Neural cell (in vitro differentiated cells): ENCODE results near the gene MAP4K4. TPM values are rescaled to one million over a fixed set of nuclear protein-coding genes. Genes with fewer than 3 reads are reported as not detected.

Experiments used
- H2AFZ ChIP-seq: fragments of 200-600, 300-800 bp; sonication (generic), shearing (Covaris generic); 2 replicates; pipeline ENCODE4 v1.6.0; 2014; ENCODE audit warnings: low read depth, mild to moderate bottlenecking, antibody characterized with exemption, low read length, moderate library complexity
- H3F3A ChIP-seq: fragments of 200-600 bp; shearing (Covaris generic); 2 replicates; pipeline ENCODE4 v1.6.1; 2016; ENCODE audit warnings: mild to moderate bottlenecking, moderate library complexity, mixed read lengths, antibody characterized with exemption, low read length; ENCODE audit not compliant: insufficient read depth, poor library complexity, severe bottlenecking
- H3K27ac ChIP-seq: fragments of 200-600, 300-800 bp; sonication (generic), shearing (Covaris generic); 2 replicates; pipeline ENCODE4 v1.5.1; 2014; ENCODE audit warnings: mild to moderate bottlenecking, low read length, moderate library complexity
- H3K27me3 ChIP-seq: fragments of 300-800, 200-600 bp; sonication (generic), shearing (Covaris generic); 2 replicates; pipeline ENCODE4 v1.6.0; 2014; ENCODE audit warnings: mild to moderate bottlenecking, low read depth, low read length, moderate library complexity; ENCODE audit not compliant: insufficient read depth
- H3K36me3 ChIP-seq: fragments of 300-800, 200-600 bp; sonication (generic), shearing (Covaris generic); 2 replicates; pipeline ENCODE4 v1.5.1; 2014; ENCODE audit warnings: mild to moderate bottlenecking, antibody characterized with exemption, low read length, moderate library complexity; ENCODE audit not compliant: insufficient read depth
- H3K4me2 ChIP-seq: fragments of 300-800, 200-600 bp; sonication (generic), shearing (Covaris generic); 2 replicates; pipeline ENCODE4 v1.6.0; 2014; ENCODE audit warnings: mild to moderate bottlenecking, low read length
- H3K4me3 ChIP-seq: fragments of 300-800, 200-600 bp; sonication (generic), shearing (Covaris generic); 2 replicates; pipeline ENCODE4 v1.5.1; 2014; ENCODE audit warnings: mild to moderate bottlenecking, low read length, moderate library complexity
- H3K79me2 ChIP-seq: fragments of 200-600 bp; shearing (Covaris generic); replicated peaks from 2 replicates; pipeline ENCODE4 v1.6.0; 2014; ENCODE audit warnings: mild to moderate bottlenecking, low read length, moderate library complexity; ENCODE audit not compliant: insufficient read depth
- H3K9ac ChIP-seq: fragments of 300-800, 200-600 bp; sonication (generic), shearing (Covaris generic); 2 replicates; pipeline ENCODE4 v1.6.1; 2016; ENCODE audit warnings: mild to moderate bottlenecking, low read length, mixed read lengths
- H3K9me2 ChIP-seq: fragments of 200-600 bp; shearing (Covaris generic); 2 replicates; pipeline ENCODE4 v1.6.1; 2016; ENCODE audit warnings: mild to moderate bottlenecking, low read length, mixed read lengths; ENCODE audit not compliant: insufficient read depth
- H3K9me3 ChIP-seq: fragments of 200-600, 300-800 bp; sonication (generic), shearing (Covaris generic); 2 replicates; pipeline ENCODE4 v1.6.1; 2016; ENCODE audit warnings: mild to moderate bottlenecking, mixed run types, low read length, moderate library complexity, mixed read lengths
- H4K20me1 ChIP-seq: fragments of 200-600 bp; shearing (Covaris generic); 2 replicates; pipeline ENCODE4 v1.6.1; 2016; ENCODE audit warnings: mild to moderate bottlenecking, mixed run types; ENCODE audit not compliant: insufficient read depth
- CTCF ChIP-seq: fragments of 450-650 bp; IDR thresholded peaks from 2 replicates; pipeline ENCODE4 v1.5.1; 2014; ENCODE audit warnings: antibody characterized with exemption, mild to moderate bottlenecking, moderate library complexity; ENCODE audit not compliant: poor library complexity, severe bottlenecking
- EP300 ChIP-seq: fragments of 450-650 bp; conservative IDR thresholded peaks from 2 replicates; pipeline ENCODE4 v1.6.1; 2014; ENCODE audit warnings: antibody characterized with exemption, mild to moderate bottlenecking, moderate library complexity; ENCODE audit not compliant: poor library complexity, severe bottlenecking
- EZH2 ChIP-seq: fragments of 200-600, 300-800 bp; shearing (Covaris generic), sonication (generic); IDR thresholded peaks from 2 replicates; pipeline ENCODE4 v1.6.1; 2014; ENCODE audit warnings: antibody characterized with exemption, low read length, borderline replicate concordance, mild to moderate bottlenecking; ENCODE audit not compliant: insufficient read depth, poor library complexity, severe bottlenecking
- MXI1 ChIP-seq: fragments of 450-650 bp; conservative IDR thresholded peaks from 2 replicates; pipeline ENCODE4 v1.6.1; 2014; ENCODE audit warnings: antibody characterized with exemption, mild to moderate bottlenecking; ENCODE audit not compliant: poor library complexity, severe bottlenecking
- POLR2AphosphoS5 ChIP-seq: IDR thresholded peaks from 2 replicates; pipeline ENCODE4 v1.6.1; 2012
- RAD21 ChIP-seq: fragments of 450-650 bp; conservative IDR thresholded peaks from 2 replicates; pipeline ENCODE4 v1.6.1; 2014; ENCODE audit warnings: antibody characterized with exemption, mild to moderate bottlenecking, moderate library complexity
- REST ChIP-seq: IDR thresholded peaks from 2 replicates; pipeline ENCODE4 v1.6.1; 2012; ENCODE audit warnings: borderline replicate concordance
- SMC3 ChIP-seq: fragments of 450-650 bp; conservative IDR thresholded peaks from 2 replicates; pipeline ENCODE4 v1.6.1; 2014; ENCODE audit warnings: antibody characterized with exemption, mild to moderate bottlenecking, moderate library complexity; ENCODE audit not compliant: poor library complexity
- TAF1 ChIP-seq: IDR thresholded peaks from 2 replicates; pipeline ENCODE4 v1.6.1; 2012; ENCODE audit warnings: low read depth
- polyA plus RNA-seq: library from polyadenylated mRNA; depleted of rRNA; stranded (reverse); fragments of >200 nt; gene quantifications from 2 replicates; pipeline ENCODE4 v1.2.3, GENCODE V29; 2014

Gene MAP4K4
- polyA plus RNA-seq, 1 donor from 2014 or later: 125 TPM

- Histone ChIP-seq H4K20me1 (peaks cover 27% of the 10 kb centered on the region), H3K4me2 (no peak overlapping the region), H2AFZ (no peak overlapping the region), H3K36me3 (no peaks in the 10 kb centered on the region), H3K9ac (no peak overlapping the region), H3K9me3 (no peaks in the 10 kb centered on the region), H3K27ac (no peak overlapping the region), H3F3A (no peaks in the 10 kb centered on the region), H3K27me3 (no peaks in the 10 kb centered on the region), H3K9me2 (no peaks in the 10 kb centered on the region), H3K79me2 (peaks cover 94% of the 10 kb centered on the region), H3K4me3 (no peak overlapping the region)
- TF ChIP-seq EP300: no peak
- no peak for TF ChIP-seq RAD21
- TF ChIP-seq SMC3: no peak
- no peak for TF ChIP-seq TAF1
These were observed 26.6 kb downstream of the MAP4K4 start for GRCh38 chr2:101724125-101724474.

DNA sequence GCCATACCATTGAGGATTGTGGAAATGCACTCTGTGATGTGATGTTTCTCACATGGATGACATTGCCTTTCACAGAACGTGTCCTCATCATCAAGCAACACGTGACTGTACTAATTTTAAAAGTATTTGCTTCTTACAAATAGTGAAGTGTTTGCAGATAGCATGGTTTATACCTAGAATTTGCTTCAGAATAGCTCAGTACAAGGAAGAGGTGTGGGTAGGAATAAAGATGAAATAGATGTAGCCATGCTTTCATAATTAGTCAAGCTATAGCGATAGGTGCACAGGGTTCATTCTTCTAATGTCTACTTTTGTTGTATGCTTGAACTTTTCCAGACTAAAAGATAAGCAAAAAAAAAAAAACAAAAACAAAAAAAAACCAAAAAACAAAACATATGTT lies 27.5 kb downstream of the MAP4K4 start:
- H3K9me2 ChIP-seq: no peaks in the 10 kb centered on the region
- H2AFZ ChIP-seq: no peak overlapping the region
- no peaks in the 10 kb centered on the region for H3K9me3 ChIP-seq
- no peaks in the 10 kb centered on the region for H3F3A ChIP-seq
- TF ChIP-seq TAF1: no peak
- no peak for TF ChIP-seq RAD21
- no peak for TF ChIP-seq SMC3
- no peak for TF ChIP-seq EP300
- no peak overlapping the region for H3K9ac ChIP-seq
- H3K27ac ChIP-seq: no peak overlapping the region
- no peaks in the 10 kb centered on the region for H3K36me3 ChIP-seq
- H3K4me2 ChIP-seq: no peak overlapping the region
- peaks cover 98% of the 10 kb centered on the region for H3K79me2 ChIP-seq
- H3K4me3 ChIP-seq: no peak overlapping the region
- peaks cover 31% of the 10 kb centered on the region for H4K20me1 ChIP-seq
- H3K27me3 ChIP-seq: no peaks in the 10 kb centered on the region

DNA sequence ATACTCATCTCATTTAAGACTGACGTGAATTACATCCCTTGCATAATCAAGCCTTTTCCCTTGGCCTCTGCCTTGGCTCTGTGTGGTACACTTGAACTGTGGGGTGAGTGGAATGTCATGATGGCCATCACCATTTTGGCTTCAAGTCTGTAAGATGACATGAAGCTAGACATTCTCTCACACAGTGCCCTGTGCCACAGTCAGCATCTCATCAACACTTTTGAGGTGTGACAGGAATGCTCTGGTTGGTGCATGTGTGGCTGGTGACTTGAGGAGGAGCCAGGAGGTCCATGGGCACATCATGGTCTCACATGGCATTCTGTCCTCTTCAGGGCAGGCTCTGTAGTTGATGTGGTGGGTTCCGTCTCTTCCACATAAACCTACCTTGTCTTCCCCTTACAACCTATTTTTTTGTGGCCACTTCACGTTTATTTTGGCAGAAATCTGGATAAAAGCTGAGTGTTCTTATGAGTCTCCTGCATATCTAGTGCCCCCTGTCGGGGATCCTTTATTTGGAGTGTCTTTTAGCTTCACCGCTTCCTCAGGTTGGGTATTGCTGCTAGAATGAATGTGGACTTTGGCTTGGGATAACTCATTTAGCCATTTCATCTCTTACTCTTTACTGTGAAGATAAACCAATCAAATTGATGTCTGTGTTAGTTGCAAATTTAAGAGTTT lies 28.1 kb downstream of the MAP4K4 start:
- H3F3A ChIP-seq: no peaks in the 10 kb centered on the region
- no peak overlapping the region for H3K27ac ChIP-seq
- H2AFZ ChIP-seq: no peak overlapping the region
- TF ChIP-seq REST (no peak), SMC3 (no peak), CTCF (no peak), EZH2 (no peak), POLR2AphosphoS5 (no peak), EP300 (no peak), MXI1 (no peak), RAD21 (no peak), TAF1 (no peak)
- H3K9ac ChIP-seq: no peak overlapping the region
- peaks cover 34% of the 10 kb centered on the region for H4K20me1 ChIP-seq
- no peak overlapping the region for H3K4me2 ChIP-seq
- peaks cover 100% of the 10 kb centered on the region for H3K79me2 ChIP-seq
- H3K9me2 ChIP-seq: no peaks in the 10 kb centered on the region
- no peaks in the 10 kb centered on the region for H3K9me3 ChIP-seq
- H3K27me3 ChIP-seq: no peaks in the 10 kb centered on the region
- H3K4me3 ChIP-seq: no peak overlapping the region
- no peaks in the 10 kb centered on the region for H3K36me3 ChIP-seq
